ENCODE measurements around the gene BCL2.

DNA sequence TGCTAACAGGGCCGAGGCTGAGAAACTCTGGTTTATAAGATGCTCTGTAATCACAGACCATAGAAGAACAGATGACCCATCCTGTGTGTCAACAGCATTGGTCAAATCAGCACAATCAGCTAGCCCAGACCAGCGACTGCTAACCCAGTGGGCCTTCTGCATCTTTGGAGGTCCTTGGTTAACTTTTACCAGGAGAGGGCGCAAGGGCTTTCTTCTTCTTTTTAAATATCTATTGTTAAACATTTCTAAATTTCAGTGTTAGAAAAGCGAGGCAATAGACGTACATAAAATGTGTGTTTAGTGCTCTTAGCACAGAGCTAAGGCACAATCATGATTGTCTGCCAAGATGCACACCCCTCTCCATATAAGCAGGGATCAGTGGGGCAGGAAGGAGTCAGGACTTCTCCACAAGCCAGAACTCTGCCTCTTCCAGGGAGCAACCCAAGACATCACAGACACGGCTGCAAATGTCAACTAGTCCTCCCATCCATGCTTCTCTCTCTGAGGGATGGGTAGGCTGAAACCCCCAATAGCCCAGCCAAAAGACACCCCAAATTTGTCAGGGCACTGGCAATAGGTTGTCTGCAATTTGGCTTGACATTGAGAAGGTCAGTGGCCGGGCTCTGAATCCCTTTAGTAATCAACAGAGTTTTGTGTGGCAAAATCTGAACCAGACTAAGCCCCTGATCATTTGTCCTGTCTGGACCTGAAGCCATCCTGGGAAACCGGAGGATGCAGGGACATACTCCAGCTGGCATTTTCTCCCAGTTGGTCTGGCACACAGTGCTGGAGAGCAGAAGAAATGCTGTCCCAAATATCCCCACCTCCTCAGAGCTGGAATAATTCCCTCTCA lies 188.2 kb downstream of the BCL2 start:
- no peak for TF ChIP-seq PATZ1 (CRISPR knock-in tag; IDR thresholded peaks at IDR 0.05; ENCODE audit: borderline replicate concordance)
- no peak for TF ChIP-seq ZFP3 (CRISPR knock-in tag; IDR thresholded peaks at IDR 0.05)
- no peak for TF ChIP-seq CREB5 (CRISPR knock-in tag; IDR thresholded peaks at IDR 0.05; ENCODE audit: low read depth)
- TF ChIP-seq, protein P1, sequence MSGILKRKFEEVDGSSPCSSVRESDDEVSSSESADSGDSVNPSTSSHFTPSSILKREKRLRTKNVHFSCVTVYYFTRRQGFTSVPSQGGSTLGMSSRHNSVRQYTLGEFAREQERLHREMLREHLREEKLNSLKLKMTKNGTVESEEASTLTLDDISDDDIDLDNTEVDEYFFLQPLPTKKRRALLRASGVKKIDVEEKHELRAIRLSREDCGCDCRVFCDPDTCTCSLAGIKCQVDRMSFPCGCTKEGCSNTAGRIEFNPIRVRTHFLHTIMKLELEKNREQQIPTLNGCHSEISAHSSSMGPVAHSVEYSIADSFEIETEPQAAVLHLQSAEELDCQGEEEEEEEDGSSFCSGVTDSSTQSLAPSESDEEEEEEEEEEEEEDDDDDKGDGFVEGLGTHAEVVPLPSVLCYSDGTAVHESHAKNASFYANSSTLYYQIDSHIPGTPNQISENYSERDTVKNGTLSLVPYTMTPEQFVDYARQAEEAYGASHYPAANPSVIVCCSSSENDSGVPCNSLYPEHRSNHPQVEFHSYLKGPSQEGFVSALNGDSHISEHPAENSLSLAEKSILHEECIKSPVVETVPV (CRISPR knock-in tag; IDR thresholded peaks at IDR 0.05): no peak
- TF ChIP-seq TSHZ2 (CRISPR knock-in tag; IDR thresholded peaks at IDR 0.05): no peak

Data from SK-N-SH treated with all-trans-retinoic acid at 6 μM for 48 hours (cell line).